Lower lobe of right lung (tissue), 2 donors: Measurements from ENCODE around the gene EXOC4. TPM values are rescaled to one million over a fixed set of nuclear protein-coding genes. Genes with fewer than 3 reads are reported as not detected.
A peak's percentile ranks its signal among the peaks of the same experiment; 100 is the strongest.

Experiments
- ATAC-seq, 2 donors: fragments of 200-7000 bp; cut with Tn5 transposase; one replicate each; pipeline ENCODE4 v1.9.1; 2020 to 2022; ENCODE audit warnings: mild to moderate bottlenecking in 2 of 2, moderate library complexity in 2 of 2
- DNase-seq: peaks from one replicate; pipeline ENCODE4 v3.0.0-alpha.2; 2020
- H3K27ac ChIP-seq: fragments of 200-600 bp; one replicate; pipeline ENCODE4 v1.8.0; 2022
- H3K27me3 ChIP-seq: fragments of 200-600 bp; one replicate; pipeline ENCODE4 v1.8.0; 2022; ENCODE audit warnings: low read depth
- H3K36me3 ChIP-seq: fragments of 200-600 bp; one replicate; pipeline ENCODE4 v1.8.0; 2022; ENCODE audit warnings: mild to moderate bottlenecking
- H3K4me1 ChIP-seq: fragments of 200-600 bp; one replicate; pipeline ENCODE4 v1.8.0; 2022
- H3K4me3 ChIP-seq: fragments of 200-600 bp; one replicate; pipeline ENCODE4 v1.8.0; 2022; ENCODE audit warnings: mild to moderate bottlenecking
- H3K9me3 ChIP-seq: fragments of 200-600 bp; one replicate; pipeline ENCODE4 v1.8.0; 2022
- CTCF ChIP-seq: fragments of 200-600 bp; IDR thresholded peaks from one replicate; pipeline ENCODE4 v1.8.0; 2022; ENCODE audit warnings: antibody characterized with exemption, mild to moderate bottlenecking
- intact Hi-C: fragments of 100-400 bp; cut with DNase I; formaldehyde crosslinking; loops from one replicate; pipeline ENCODE4 v1.11.0; 2022
- total RNA-seq: library from RNA; stranded (reverse); fragmentation: NEBNext Ultra II Directional; extraction: Animal tissue kit (Norgen Biotek cat#: 25700); gene quantifications from one replicate; pipeline ENCODE4 v1.2.1, GENCODE V29; 2021
- donor health status: DM: no; HTN: yes; CAD: no; lungs with severe emphysema.

EXOC4 gene
- total RNA-seq, 1 donor from 2014 or later, result 80.2 TPM

- intact Hi-C loops, result no loop called here
- no peak for TF ChIP-seq CTCF
- H3K9me3 ChIP-seq, result no peaks in the 10 kb centered on the region
- H3K4me3 ChIP-seq, result no peak overlapping the region
- no peaks in the 10 kb centered on the region for H3K4me1 ChIP-seq
- no peak overlapping the region for H3K27ac ChIP-seq
- H3K27me3 ChIP-seq, result no peaks in the 10 kb centered on the region
- no peak for ATAC-seq
- DNase-seq, result peak; percentile 40
- H3K36me3 ChIP-seq, result no peaks in the 10 kb centered on the region
Measured at GRCh38 chr7:133330085-133330484, 77.2 kb downstream of the EXOC4 start.

DNA sequence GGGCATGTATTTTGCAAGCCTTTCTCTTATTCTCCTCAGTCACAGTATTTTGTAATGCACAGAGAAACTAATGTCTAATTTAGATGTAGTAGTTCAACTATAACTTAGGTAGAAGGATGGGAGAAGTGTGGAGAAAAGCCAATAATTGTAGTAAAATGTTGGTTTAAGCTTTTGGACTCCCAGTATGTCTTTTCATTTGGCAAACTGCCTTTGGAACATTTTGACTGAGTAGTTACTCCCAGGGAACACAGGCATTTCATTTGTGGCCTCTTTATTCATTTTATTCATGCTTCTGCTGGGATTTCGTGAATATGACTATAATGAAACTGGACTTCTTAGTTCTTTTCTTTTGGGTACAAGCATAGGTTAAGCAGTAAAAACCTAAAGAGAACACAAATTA, 79.0 kb downstream of the EXOC4 start:
- H3K4me1 ChIP-seq, result no peaks in the 10 kb centered on the region
- no peak for TF ChIP-seq CTCF
- intact Hi-C loops, result no loop called here
- H3K9me3 ChIP-seq, result no peaks in the 10 kb centered on the region
- H3K27me3 ChIP-seq, result no peaks in the 10 kb centered on the region
- DNase-seq (no peak), ATAC-seq (no peak)
- no peak overlapping the region for H3K27ac ChIP-seq
- no peaks in the 10 kb centered on the region for H3K36me3 ChIP-seq
- H3K4me3 ChIP-seq, result no peak overlapping the region

DNA sequence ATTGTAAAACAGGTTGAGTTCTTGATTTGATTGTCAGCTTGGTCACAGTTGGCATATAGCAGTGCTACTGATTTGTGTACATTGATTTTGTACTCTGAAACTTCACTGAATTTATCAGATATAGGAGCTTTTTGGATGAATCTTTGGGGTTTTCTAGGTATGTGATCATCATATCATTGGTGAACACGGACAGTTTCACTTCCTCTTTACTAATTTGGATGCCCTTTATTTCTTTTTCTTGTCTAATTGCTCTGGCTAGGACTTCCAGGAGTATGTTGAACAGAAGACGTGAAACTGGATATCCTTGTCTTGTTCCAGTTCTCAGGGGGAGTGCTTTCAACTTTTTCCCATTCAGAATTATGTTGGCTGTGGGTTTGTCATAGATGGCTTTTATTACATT, 86.9 kb downstream of the EXOC4 start:
- ATAC-seq, result no peak
- intact Hi-C loops, result no loop called here
- no peak for TF ChIP-seq CTCF
- Histone ChIP-seq H3K4me1 (no peaks in the 10 kb centered on the region), H3K36me3 (no peaks in the 10 kb centered on the region), H3K27ac (no peak overlapping the region), H3K4me3 (no peak overlapping the region), H3K27me3 (no peaks in the 10 kb centered on the region), H3K9me3 (peaks cover 38% of the 10 kb centered on the region)
- no peak for DNase-seq

DNA sequence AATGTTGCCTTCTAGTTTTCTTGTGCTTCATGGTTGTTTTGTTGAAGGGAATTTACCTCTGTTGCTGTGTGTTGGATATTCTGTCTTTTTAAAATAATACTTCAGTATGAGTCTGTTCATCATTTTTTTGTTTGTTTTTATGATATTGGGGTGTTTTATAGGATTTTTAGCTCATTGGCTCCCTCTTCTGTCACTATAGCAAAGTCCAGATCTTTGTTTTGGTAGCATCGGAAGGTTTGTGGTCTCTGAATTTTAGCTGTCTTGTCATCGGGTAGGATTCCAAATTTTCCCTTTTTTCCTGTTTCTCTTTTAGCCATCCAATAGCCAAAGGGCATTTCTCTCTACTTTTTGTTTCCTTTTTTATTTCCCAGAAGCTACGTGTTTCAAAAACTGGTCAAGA, 91.4 kb downstream of the EXOC4 start:
- TF ChIP-seq CTCF, result no peak

GRCh38 chr7:133345690-133346421, 93.0 kb downstream of the EXOC4 start:
- H3K4me3 ChIP-seq, result no peak overlapping the region
- no peak for TF ChIP-seq CTCF
- H3K27ac ChIP-seq, result no peak overlapping the region
- H3K9me3 ChIP-seq, result peaks cover 18% of the 10 kb centered on the region
- DNase-seq, result no peak
- H3K27me3 ChIP-seq, result no peaks in the 10 kb centered on the region
- no peaks in the 10 kb centered on the region for H3K4me1 ChIP-seq
- intact Hi-C loops, result no loop called here
- no peaks in the 10 kb centered on the region for H3K36me3 ChIP-seq
- ATAC-seq, result no peak

More for the DNA sequence above, 91.4 kb downstream of the EXOC4 start:
- Histone ChIP-seq H3K36me3 (no peaks in the 10 kb centered on the region), H3K27me3 (no peaks in the 10 kb centered on the region), H3K27ac (no peak overlapping the region), H3K9me3 (peaks cover 32% of the 10 kb centered on the region), H3K4me1 (no peaks in the 10 kb centered on the region), H3K4me3 (no peak overlapping the region)
- intact Hi-C loops, result no loop called here
- no peak for DNase-seq
- ATAC-seq, result no peak
